Thoracic aorta (tissue), 2 donors: ENCODE data around the gene REEP6. TPM values are rescaled to one million over a fixed set of nuclear protein-coding genes. Genes with fewer than 3 reads are reported as not detected.

Experiments used
- ATAC-seq: fragments of 150-250 bp; one replicate; pipeline ENCODE4 v1.8.0; 2017; ENCODE audit warnings: low read depth; ENCODE audit not compliant: insufficient number of reproducible peaks, low FRiP score
- DNase-seq: peaks from one replicate; pipeline ENCODE4 v3.0.0-alpha.2; 2020; ENCODE audit warnings: low spot score
- H3K27ac ChIP-seq, 2 donors: fragments of 200-600 bp; sonication (generic); 1 replicate in 1 of 2; 2 replicates in 1 of 2; pipeline ENCODE4 v1.5.1; 2016; ENCODE audit warnings: mild to moderate bottlenecking in 2 of 2, moderate library complexity in 2 of 2
- H3K27me3 ChIP-seq: fragments of 200-600 bp; sonication (generic); replicated peaks from 2 replicates; pipeline ENCODE4 v1.6.0; 2016; ENCODE audit warnings: mild to moderate bottlenecking; ENCODE audit not compliant: insufficient read depth
- H3K36me3 ChIP-seq: fragments of 200-600 bp; sonication (generic); one replicate; pipeline ENCODE4 v1.5.1; 2016
- H3K4me1 ChIP-seq, 2 donors: fragments of 200-600 bp; sonication (generic); 1 replicate in 1 of 2; 2 replicates in 1 of 2; pipeline versions ENCODE4 v1.5.1 to v1.6.0; 2016; ENCODE audit warnings: low read depth in 2 of 2, mild to moderate bottlenecking in 1 of 2; ENCODE audit not compliant: control insufficient read depth in 1 of 2
- H3K4me3 ChIP-seq: fragments of 200-600 bp; sonication (generic); 2 replicates; pipeline ENCODE4 v1.5.1; 2016; ENCODE audit warnings: mild to moderate bottlenecking
- H3K9me3 ChIP-seq: fragments of 200-600 bp; sonication (generic); 2 replicates; pipeline ENCODE4 v1.5.1; 2016
- total RNA-seq, 2 donors: library from RNA; depleted of rRNA; stranded (reverse); fragments of >200 nt; gene quantifications; one replicate each; pipeline versions ENCODE4 v1.1.0 to v1.2.3, GENCODE V29; 2016
- TF ChIP-seq, protein P1 (sequence below): fragments of 200-600 bp; sonication (generic); IDR thresholded peaks from one replicate; pipeline ENCODE4 v1.5.1; 2019; ENCODE audit warnings: antibody characterized with exemption

Gene REEP6
- 1 to 10 TPM in 1 of 2 donors, under 1 TPM in 1; 0.35 to 1.6 TPM for total RNA-seq

DNA sequence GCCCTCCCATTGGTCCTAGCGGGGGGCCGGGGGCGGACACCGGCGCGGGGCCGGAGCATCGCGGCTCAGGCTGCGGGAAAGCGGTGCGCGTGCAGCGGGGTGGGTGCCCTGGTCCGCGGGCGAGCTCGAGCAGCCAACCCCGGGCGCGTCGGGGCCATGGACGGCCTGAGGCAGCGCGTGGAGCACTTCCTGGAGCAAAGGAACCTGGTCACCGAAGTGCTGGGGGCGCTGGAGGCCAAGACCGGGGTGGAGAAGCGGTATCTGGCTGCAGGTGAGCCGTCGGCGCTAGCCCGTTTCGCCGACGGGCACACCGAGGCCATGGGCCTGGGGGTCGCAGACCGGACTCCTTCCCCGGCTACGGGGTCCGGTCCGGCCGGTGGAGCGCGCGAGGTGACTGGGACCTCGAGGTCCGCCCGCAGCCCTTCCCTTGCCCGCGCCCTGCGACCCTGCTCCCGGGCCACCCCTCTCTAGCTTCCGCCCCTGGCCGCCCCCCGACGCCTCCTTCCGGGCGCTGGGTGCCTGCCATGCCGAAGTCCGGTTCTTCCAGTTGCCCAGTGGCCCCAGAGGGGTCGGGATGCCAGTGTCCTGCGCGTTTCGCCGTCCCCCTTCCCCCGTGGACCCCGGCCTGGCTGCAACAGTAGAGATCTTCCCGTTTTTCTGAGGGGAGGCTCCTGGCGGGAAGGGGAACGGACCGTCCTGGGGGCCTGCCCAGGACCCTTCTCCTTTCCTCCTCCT lies at the start of gene REEP6:
Gene REEP6 (plus strand): TSS at position 68 of the 735 bp plus-strand sequence. CDS start 89 bp downstream, at position 157.
- H3K36me3 ChIP-seq, result no peaks in the 10 kb centered on the region
- TF ChIP-seq, protein P1, sequence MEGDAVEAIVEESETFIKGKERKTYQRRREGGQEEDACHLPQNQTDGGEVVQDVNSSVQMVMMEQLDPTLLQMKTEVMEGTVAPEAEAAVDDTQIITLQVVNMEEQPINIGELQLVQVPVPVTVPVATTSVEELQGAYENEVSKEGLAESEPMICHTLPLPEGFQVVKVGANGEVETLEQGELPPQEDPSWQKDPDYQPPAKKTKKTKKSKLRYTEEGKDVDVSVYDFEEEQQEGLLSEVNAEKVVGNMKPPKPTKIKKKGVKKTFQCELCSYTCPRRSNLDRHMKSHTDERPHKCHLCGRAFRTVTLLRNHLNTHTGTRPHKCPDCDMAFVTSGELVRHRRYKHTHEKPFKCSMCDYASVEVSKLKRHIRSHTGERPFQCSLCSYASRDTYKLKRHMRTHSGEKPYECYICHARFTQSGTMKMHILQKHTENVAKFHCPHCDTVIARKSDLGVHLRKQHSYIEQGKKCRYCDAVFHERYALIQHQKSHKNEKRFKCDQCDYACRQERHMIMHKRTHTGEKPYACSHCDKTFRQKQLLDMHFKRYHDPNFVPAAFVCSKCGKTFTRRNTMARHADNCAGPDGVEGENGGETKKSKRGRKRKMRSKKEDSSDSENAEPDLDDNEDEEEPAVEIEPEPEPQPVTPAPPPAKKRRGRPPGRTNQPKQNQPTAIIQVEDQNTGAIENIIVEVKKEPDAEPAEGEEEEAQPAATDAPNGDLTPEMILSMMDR, result no peak
- no peaks in the 10 kb centered on the region for H3K27me3 ChIP-seq
- H3K4me1 ChIP-seq, result peaks cover 6 to 17% of the 10 kb centered on the region in 2 donors
- no peak for DNase-seq
- H3K27ac ChIP-seq, result peak within 1 kb of the TSS in 1 of 2 donors; percentile 40
- peak; percentile 1 for ATAC-seq
- peak within 1 kb of the TSS; percentile 88 for H3K4me3 ChIP-seq
- no peaks in the 10 kb centered on the region for H3K9me3 ChIP-seq

DNA sequence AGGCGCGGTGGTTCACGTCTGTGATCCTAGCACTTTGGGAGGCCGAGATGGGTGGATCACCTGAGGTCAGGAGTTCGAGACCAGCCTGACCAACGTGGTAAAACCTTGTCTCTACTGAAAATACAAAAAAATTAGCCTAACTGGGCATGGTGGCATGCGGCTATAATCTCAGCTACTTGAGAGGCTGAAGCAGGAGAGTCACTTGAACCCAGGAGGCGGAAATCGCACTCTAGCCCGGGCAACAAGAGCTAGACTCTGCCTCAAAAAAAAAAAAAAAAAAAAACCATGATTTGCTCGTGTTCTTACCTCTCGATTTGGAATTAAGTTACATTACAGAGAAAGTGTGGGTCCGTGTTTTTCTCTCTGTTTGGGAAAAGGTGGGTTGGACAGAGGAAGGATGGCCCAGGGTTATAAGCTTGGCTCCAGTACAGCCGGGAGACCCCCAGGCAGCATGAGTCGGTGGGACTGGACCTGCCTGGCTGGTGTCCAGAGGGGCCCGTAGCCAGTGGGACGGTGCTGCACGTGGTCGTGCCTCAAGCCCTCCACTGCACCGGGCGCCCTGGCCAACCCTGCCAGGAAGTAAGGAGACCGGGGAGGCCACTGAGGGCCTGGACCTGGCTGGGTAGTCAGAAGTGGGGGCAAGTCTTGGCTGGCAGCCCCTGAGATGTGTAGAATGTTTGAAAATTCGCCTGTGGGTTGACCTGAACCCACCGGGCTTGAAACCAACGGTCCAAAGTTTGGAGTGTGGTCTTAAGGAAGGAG lies 49.1 kb upstream of the REEP6 start:
- TF ChIP-seq, protein P1, result no peak
- H3K27me3 ChIP-seq, result no peaks in the 10 kb centered on the region
- ATAC-seq (no peak), DNase-seq (no peak)
- H3K9me3 ChIP-seq, result no peaks in the 10 kb centered on the region
- peaks cover 28% of the 10 kb centered on the region for H3K36me3 ChIP-seq
- no peak overlapping the region for H3K27ac ChIP-seq
- H3K4me3 ChIP-seq, result no peak overlapping the region
- H3K4me1 ChIP-seq, result peaks cover 22 to 43% of the 10 kb centered on the region in 2 donors

DNA sequence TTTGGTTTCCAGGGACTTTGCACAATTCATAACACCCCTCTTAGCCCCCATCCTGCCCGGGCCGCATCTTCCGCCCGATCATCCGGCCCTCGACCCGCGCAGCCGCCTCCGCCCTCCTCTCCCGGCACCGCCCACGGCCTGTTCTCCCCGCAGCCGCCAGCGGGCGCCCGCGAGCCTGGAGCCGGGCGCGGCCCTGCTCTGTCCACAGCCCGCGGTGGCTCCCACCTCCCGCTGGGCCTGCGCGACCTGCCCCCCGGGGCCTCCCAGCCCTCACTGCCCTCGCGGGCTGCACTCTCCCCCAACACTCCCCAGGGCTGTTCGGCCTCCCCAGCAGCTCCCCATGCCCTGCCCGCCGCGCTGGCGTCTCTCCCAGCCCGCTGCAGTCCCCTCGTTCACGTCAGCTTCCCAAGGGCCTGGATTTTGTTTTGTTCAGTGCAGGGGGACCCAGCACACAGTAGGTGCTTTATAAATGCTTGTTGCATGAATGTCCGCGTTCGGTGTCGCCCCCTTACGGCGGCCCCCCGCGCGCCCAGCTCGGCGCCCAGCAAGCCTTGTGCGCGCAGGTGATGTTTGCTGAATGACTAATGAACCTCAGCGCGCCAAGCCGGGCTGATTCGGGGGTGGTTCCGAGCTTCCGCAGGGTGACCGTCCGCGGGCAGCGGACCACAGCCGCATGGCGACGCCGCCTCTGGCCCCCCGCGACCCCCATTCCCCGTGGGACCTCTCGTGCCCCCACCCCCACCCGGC lies 45.6 kb upstream of the REEP6 start:
- Histone ChIP-seq H3K27me3 (peaks cover 9% of the 10 kb centered on the region), H3K27ac (no peak overlapping the region), H3K4me1 (peaks cover 10 to 25% of the 10 kb centered on the region in 2 donors), H3K36me3 (peaks cover 23% of the 10 kb centered on the region), H3K9me3 (no peaks in the 10 kb centered on the region), H3K4me3 (peak overlapping the region; percentile 68)
- no peak for DNase-seq
- TF ChIP-seq, protein P1, result peak; percentile 87
- ATAC-seq, result peak; percentile 49

DNA sequence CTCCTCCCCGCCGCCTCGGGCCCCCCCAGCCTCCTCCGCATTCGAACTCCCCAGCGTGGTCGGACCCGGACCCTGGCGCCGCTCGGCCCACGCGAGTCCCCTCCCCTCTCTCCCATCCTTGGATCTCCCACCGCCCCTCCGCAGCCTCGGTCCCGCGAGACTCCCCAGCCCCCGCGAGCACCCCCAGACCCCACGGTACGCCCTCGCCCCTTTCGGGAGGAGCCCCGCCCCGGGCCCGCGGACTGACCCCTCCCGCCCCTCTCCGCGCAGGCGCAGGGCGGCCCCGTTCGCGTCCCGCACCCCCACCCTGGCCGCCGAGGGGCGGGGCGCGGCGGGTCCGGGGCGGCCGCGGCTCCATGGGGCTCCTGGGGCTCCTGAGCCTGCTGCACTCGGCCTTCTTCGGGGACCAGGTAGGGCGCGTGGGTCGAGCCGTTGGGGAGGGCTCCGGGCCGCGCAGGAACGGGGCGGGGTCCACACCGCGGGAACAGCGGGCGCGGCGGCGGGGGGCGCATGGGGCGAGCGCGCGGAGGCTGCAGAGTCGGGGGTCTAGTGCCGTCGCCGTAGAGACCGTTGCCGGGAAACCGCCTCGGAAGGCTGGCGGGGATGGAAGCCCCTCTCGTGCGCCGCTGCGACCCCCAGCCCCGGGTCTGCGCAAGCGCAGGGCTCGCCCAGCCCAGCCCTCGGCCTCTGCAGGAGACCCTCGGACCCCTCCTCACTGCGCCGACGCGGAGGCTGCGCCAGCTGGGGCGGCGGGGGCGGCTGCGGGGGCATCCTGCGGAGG lies 44.9 kb upstream of the REEP6 start:
- Histone ChIP-seq H3K36me3 (peaks cover 15% of the 10 kb centered on the region), H3K27ac (peak overlapping the region in 1 of 2 donors; percentile 22), H3K27me3 (peaks cover 17% of the 10 kb centered on the region), H3K9me3 (no peaks in the 10 kb centered on the region), H3K4me3 (peak overlapping the region; percentile 68), H3K4me1 (peaks cover 10 to 23% of the 10 kb centered on the region in 2 donors)
- DNase-seq (no peak), ATAC-seq (no peak)
- TF ChIP-seq, protein P1, result no peak
